HepG2 (cell line): Measurements from ENCODE around the gene CSNK1D. TPM values are rescaled to one million over a fixed set of nuclear protein-coding genes. Genes with fewer than 3 reads are reported as not detected.

ENCODE experiments used
- ADNP ChIP-seq: sonication (generic); formaldehyde crosslinking; IDR thresholded peaks from 2 replicates; pipeline ENCODE4 v1.4.0; 2020; ENCODE audit warnings: missing genetic modification reagents
- ETS1 ChIP-seq: sonication (generic); formaldehyde crosslinking; IDR thresholded peaks from 2 replicates; pipeline ENCODE4 v1.4.0; 2020; ENCODE audit warnings: missing genetic modification reagents
- MAX ChIP-seq: IDR thresholded peaks from 2 replicates; pipeline ENCODE4 v1.6.1; 2012; ENCODE audit warnings: inconsistent platforms
- NFE2L2 ChIP-seq: fragments of 150-350 bp; IDR thresholded peaks from 2 replicates; pipeline ENCODE4 v1.6.1; 2014; ENCODE audit warnings: low read length
- NFIB ChIP-seq: sonication (generic); formaldehyde crosslinking; IDR thresholded peaks from 2 replicates; pipeline ENCODE4 v1.9.0; 2021; ENCODE audit warnings: missing genetic modification reagents, mild to moderate bottlenecking, borderline replicate concordance
- NFIC ChIP-seq: IDR thresholded peaks from 2 replicates; pipeline ENCODE4 v1.6.1; 2012; ENCODE audit warnings: mild to moderate bottlenecking, low read length, inconsistent platforms
- NFYB ChIP-seq: sonication (generic); formaldehyde crosslinking; IDR thresholded peaks from 2 replicates; pipeline ENCODE4 v1.4.0; 2020; ENCODE audit warnings: missing genetic modification reagents
- PCBP1 ChIP-seq: fragments of 200-400 bp; formaldehyde crosslinking; IDR thresholded peaks from 2 replicates; pipeline ENCODE4 v1.6.1; 2017; ENCODE audit warnings: mild to moderate bottlenecking, low read depth, low read length, borderline replicate concordance
- SIX1 ChIP-seq: sonication (generic); formaldehyde crosslinking; IDR thresholded peaks from 2 replicates; pipeline ENCODE4 v1.4.0; 2020; ENCODE audit warnings: missing genetic modification reagents, borderline replicate concordance
- ZBTB46 ChIP-seq: sonication (generic); formaldehyde crosslinking; IDR thresholded peaks from 2 replicates; pipeline ENCODE4 v1.4.0; 2020; ENCODE audit warnings: mild to moderate bottlenecking, missing genetic modification reagents, borderline replicate concordance
- ZNF280B ChIP-seq: sonication (generic); formaldehyde crosslinking; IDR thresholded peaks from 2 replicates; pipeline ENCODE4 v1.5.0; 2020; ENCODE audit warnings: missing genetic modification reagents, mild to moderate bottlenecking, borderline replicate concordance
- ZNF382 ChIP-seq: sonication (generic); formaldehyde crosslinking; IDR thresholded peaks from 2 replicates; pipeline ENCODE4 v1.5.0; 2020; ENCODE audit warnings: missing genetic modification reagents, mild to moderate bottlenecking, borderline replicate concordance
- ZNF512B ChIP-seq: sonication (generic); formaldehyde crosslinking; IDR thresholded peaks from 2 replicates; pipeline ENCODE4 v1.5.1; 2020; ENCODE audit warnings: missing genetic modification reagents, mild to moderate bottlenecking, borderline replicate concordance
- ZNF614 ChIP-seq: IDR thresholded peaks from 2 replicates; pipeline ENCODE4 v1.6.1; 2018; ENCODE audit warnings: missing biosample characterization, missing genetic modification reagents, inconsistent platforms, borderline replicate concordance
- polyA plus RNA-seq, 8 experiments: library from polyadenylated mRNA; depleted of rRNA in 3 of 8; stranded (reverse) in 7 of 8; unstranded in 1 of 8; fragments of >200 nt; fragmentation: Illumina TruSeq in 4 of 8; extraction: Trizol in 4 of 8; gene quantifications; 2 replicates each; pipeline versions ENCODE4 v1.2.1 to v1.2.3, GENCODE V29; 2011 to 2016; ENCODE audit warnings: low read depth in 4 of 8, missing spikeins in 1 of 8, mixed read lengths in 1 of 8; ENCODE audit not compliant: insufficient read depth in 1 of 8
- total RNA-seq, 5 experiments: library from RNA; depleted of rRNA; stranded (reverse); fragments of >200 nt; fragmentation: Illumina TruSeq; extraction: Trizol; gene quantifications; 2 replicates each; pipeline ENCODE4 v1.2.3, GENCODE V29; 2016; ENCODE audit warnings: low read depth in 1 of 5
- TF ChIP-seq, protein P1 (sequence below): sonication (generic); formaldehyde crosslinking; IDR thresholded peaks from 2 replicates; pipeline ENCODE4 v1.4.0; 2020; ENCODE audit warnings: missing genetic modification reagents, borderline replicate concordance
- TF ChIP-seq, protein P2 (sequence below): sonication (generic); formaldehyde crosslinking; IDR thresholded peaks from 2 replicates; pipeline ENCODE4 v1.8.0; 2023; ENCODE audit warnings: mild to moderate bottlenecking, missing genetic modification reagents

The CSNK1D gene
- total and polyA plus RNA-seq, 2 of the 13 experiments (the other 11 are each of a cell fraction or from before 2014, with no cell fraction given), result 31.5 to 128 TPM

GRCh38 chr17:82231562-82232321 is 41.8 kb downstream of the CSNK1D start (continued):
- TF ChIP-seq, protein P1, sequence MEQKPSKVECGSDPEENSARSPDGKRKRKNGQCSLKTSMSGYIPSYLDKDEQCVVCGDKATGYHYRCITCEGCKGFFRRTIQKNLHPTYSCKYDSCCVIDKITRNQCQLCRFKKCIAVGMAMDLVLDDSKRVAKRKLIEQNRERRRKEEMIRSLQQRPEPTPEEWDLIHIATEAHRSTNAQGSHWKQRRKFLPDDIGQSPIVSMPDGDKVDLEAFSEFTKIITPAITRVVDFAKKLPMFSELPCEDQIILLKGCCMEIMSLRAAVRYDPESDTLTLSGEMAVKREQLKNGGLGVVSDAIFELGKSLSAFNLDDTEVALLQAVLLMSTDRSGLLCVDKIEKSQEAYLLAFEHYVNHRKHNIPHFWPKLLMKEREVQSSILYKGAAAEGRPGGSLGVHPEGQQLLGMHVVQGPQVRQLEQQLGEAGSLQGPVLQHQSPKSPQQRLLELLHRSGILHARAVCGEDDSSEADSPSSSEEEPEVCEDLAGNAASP (CRISPR knock-in tag), result peak; percentile 86
- TF ChIP-seq ZNF614 (CRISPR knock-in tag) (peak; percentile 78), MAX (no peak; the same call in 1 of the 2 replicates), ZNF512B (no peak; the same call in 1 of the 2 replicates), SIX1 (CRISPR knock-in tag) (no peak; the same call in 1 of the 2 replicates), NFIC (no peak; the same call in 1 of the 2 replicates), PCBP1 (peak; percentile 78; the same call in 1 of the 2 replicates), NFYB (no peak), ADNP (CRISPR knock-in tag) (no peak; the same call in 1 of the 2 replicates), ZNF280B (CRISPR knock-in tag) (no peak; the same call in none of the 2 replicates), ZBTB46 (CRISPR knock-in tag) (peak; percentile 96), ZNF382 (CRISPR knock-in tag) (no peak), NFIB (CRISPR knock-in tag) (no peak), NFE2L2 (no peak), ETS1 (no peak; the same call in 1 of the 2 replicates)
- TF ChIP-seq, protein P2, sequence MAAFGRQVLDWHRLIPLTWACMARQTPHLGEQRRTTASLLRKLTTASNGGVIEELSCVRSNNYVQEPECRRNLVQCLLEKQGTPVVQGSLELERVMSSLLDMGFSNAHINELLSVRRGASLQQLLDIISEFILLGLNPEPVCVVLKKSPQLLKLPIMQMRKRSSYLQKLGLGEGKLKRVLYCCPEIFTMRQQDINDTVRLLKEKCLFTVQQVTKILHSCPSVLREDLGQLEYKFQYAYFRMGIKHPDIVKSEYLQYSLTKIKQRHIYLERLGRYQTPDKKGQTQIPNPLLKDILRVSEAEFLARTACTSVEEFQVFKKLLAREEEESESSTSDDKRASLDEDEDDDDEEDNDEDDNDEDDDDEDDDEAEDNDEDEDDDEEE (CRISPR knock-in tag), result peak; percentile 86
